Kidney tubule cell (primary cell): ENCODE measurements around the gene STX3.
"Not testable (repeated sequence)": the region's sequence is repeated elsewhere in the genome, so short reads cannot be mapped to it uniquely, and the experiment has no call there.

ENCODE experiments used
- DNase-seq: peaks from one replicate; pipeline ENCODE4 v3.0.0-alpha.2; 2018; ENCODE audit warnings: low spot score

Gene STX3

GRCh38 chr11:59791639-59792038 is 36.5 kb downstream of the STX3 start:
- DNase-seq: no peak

GRCh38 chr11:59792507-59792906 is 37.3 kb downstream of the STX3 start:
- no peak for DNase-seq

- no peak for DNase-seq
These were observed 39.2 kb downstream of the STX3 start for GRCh38 chr11:59794417-59794816.

DNA sequence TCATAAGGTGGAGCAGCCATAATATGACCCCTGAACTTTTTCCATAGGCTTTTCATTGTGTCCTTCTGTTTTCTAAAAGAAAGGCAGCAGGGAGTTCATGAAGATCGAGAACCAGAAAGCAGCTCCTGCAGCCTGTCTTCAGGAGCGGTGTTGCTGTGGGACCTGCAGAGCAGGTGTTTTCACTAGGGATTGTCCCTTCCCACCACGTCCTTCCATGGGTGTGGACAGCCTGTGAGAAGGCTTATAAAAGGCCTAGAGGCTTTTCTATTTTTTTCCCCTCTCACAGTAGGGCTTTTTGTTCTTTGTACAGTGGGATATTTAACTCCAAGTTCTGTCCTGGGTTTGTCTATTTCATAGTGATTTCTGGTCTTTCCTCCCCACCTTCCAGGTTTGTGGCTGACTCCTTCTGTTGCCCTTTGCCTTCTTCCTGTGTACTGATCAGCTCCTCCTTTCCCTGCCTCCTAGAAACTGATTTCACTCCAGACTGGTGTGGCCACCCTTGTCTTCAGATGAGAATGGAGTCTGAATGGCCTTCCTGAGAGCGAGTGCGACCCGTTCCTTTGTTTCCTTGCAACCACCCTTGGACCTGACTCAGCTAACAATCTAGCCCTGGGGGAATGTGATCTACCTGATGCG is 45.3 kb downstream of the STX3 start:
- DNase-seq: no peak

DNA sequence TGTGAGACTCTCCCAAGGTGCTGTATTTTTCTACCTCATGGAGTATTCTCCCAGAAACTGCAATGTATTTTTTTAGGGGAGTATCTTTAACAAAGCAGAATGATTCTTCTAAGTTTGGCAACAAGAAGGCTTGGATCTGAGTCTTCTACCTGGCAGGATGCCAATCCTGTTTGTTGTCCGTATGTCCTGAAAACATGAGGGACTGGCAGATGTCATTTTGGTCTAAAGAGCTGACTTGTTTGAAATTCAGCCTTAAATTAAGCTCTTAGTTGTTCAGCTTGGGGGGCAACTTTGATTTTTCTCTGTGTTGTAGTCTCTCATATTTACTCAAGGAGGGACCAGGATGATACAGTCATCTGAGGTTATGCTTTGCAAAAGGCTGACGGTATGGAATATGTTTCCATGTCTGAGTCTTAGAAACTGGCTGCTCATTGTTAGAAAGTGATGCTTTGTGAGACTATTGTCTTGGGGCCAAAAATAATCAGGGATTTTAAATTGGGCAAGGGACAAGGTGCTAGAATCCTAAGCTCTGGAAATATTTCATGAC is 46.1 kb downstream of the STX3 start:
- DNase-seq: no peak

- peak; percentile 70 for DNase-seq
These were observed 46.9 kb downstream of the STX3 start for GRCh38 chr11:59801981-59802638.

DNA sequence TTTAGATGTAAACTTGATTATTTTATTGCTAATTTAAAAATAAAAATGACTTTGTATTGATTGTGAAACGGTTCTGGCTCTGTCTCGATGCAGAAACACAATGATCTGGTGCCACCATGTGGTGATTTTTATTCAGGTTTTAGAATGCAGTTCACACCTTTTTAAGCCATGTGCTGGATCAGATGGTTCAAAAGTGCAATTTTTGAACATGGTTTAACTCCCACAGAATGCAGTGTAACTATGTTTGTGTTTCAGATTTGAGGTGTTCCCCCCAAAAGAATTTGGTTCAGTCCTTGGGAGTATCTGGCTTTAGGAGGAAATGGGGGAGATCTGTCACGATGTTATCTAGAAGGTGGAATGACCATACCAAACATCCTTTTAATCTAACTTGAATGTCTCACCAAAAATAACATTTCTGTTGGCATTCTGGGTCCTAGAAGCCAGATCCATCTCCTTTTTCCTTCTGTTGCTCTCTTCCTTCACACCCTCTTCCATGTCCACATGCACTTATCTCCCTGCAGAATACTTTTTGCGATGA is 47.5 kb downstream of the STX3 start:
- peak; percentile 62 for DNase-seq

DNA sequence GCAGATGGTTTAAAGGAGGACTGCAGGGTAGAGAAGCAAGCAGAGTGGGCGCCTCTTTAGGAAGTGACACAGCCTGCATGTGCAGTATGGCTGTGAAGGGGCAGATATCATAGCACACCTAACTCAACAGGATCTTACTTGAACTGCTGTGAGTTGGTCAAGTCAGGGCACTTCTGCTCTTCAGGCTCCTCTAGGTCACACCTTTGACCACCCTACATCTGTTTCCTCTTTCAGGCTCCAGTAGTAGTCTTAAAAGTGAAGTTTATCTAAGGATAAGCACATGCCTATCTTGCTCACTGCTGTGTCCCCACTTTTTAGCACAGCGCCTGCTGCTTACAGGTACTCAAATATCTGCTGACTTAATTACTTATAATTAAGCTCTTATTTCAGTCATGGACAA is 48.9 kb downstream of the STX3 start:
- DNase-seq: no peak

GRCh38 chr11:59807047-59807610 is 52.0 kb downstream of the STX3 start:
- DNase-seq: no peak

DNA sequence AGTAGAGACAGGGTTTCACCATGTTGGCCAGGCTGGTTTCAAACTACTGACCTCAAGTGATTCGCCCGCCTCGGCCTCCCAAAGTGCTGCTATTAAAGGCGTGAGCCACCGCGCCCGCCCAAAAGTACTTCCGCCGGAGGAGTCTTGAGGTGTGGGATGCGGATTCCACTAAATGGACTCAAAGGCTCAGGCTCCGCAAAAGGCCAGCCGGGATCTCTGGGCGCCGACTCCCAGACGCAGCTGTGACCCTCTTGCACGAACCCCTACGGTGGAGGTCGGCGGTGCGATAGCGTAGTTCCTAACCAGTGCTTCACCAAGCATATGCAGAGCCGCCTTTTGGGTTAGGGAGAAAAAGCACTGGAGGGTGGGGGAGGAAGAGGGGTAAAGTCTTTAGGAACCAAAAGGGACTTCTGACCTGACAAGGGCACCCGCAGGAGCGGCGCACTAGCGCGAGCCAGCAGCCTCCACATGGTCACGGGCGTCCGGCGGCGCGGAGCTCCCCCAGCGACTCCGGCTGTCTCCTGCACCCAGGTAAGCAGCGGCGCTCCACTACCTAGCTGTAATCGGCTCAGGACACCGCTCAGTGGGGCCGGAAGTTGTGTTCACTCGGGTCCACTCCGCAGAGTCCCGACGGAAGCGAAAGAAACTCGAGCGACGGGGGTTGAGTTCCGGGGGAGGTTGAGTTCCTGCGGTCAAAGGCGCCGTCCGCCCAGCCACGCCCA is 55.2 kb downstream of the STX3 start, which contains the start of gene MRPL16:
TSS of gene MRPL16 (minus strand) at position 590 of the 722 bp plus-strand sequence. CDS start at position 470, 120 bp downstream.
- peak; percentile 94 for DNase-seq

- no peak for DNase-seq
These were observed 55.7 kb downstream of the STX3 start for GRCh38 chr11:59810911-59811259.

DNA sequence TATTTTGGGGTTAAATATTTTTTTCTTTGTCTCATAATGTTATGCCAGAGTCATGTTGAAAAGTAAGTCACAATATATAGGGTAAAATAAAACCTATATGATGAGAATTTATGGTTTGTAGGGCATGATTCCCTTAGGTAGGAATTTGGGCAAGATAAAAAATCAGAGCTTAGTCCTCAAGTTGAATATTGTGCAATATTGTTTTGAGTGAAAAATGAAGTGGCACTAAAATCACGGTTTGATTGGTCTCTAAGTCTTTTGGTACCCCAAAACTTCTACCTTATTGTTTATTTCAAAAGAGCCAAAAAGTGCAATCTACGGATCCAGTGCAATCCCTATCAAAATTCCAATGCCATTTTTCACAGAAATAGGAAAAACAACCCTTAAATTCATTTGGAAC is 57.0 kb downstream of the STX3 start:
- no peak for DNase-seq

DNA sequence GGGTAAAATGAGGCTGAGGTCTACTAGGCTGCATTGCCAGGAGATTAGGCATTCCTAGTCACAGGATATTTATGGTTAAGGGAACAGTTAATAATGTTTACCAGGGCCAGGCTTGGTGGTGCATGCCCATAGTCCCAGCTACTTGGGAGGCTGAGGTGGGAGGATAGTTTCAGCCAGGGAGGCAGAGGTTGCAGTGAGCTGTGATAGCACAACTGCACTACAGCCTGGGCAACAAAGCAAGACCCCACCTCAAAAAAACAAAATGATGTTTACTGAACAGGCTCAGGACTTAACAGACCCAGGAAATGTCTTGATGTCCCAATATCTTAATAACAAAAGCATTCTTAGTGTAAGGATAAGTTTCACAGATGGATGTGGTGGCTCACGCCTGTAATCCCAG is 58.2 kb downstream of the STX3 start:
- DNase-seq: no peak

- DNase-seq: no peak
These were observed 58.8 kb downstream of the STX3 start for GRCh38 chr11:59814021-59814420.

DNA sequence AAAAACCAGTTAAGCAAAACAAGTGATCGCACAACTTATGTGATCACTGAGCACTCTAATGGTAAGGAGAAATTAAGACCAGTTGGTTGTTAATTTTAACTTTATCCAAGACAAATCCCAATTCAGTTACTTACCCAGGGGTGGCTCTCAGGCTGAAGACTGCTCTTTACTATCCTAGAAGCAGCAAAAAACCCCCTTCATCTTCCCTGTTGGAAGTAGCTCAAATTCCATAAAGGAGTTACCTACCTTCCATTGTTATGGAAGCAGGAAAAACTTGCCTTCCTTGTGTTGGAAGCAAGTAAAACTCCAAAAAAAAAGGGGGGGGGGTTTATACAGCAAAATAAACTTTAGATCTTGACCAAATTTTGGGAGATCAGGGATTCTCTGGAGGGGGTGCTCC is 60.6 kb downstream of the STX3 start:
- no peak for DNase-seq

GRCh38 chr11:59816434-59816833 is 61.3 kb downstream of the STX3 start:
- DNase-seq: not testable (repeated sequence)

- DNase-seq: no peak
These were observed 63.4 kb downstream of the STX3 start for GRCh38 chr11:59818572-59818971.

DNA sequence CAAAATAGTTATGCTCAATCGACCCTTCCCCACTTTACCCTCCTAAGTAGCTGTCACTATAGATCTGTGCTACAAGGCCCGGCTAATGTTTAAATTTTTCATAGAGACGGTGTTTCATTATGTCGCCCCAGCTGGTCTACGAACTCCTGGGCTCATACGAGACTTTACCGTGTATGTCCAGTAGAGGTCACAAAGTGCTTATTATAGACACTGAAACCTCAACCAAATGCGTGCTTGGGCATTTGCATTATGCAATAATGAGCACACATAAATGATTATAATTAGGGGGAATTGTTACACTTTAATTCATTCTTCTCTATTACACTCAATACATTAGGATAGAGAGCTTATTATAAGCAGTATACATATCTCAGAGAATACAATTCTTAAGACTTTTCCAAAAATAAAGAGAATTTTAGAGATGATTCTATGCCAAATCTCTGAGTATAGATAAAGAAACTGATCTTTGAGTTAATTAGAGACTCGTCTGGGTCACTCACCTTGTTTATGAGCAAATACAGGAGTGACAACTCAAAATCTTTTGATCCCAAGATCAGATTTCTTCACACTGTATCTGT is 67.9 kb downstream of the STX3 start:
- DNase-seq: peak; percentile 69

GRCh38 chr11:59829358-59829757 is 74.2 kb downstream of the STX3 start:
- no peak for DNase-seq

DNA sequence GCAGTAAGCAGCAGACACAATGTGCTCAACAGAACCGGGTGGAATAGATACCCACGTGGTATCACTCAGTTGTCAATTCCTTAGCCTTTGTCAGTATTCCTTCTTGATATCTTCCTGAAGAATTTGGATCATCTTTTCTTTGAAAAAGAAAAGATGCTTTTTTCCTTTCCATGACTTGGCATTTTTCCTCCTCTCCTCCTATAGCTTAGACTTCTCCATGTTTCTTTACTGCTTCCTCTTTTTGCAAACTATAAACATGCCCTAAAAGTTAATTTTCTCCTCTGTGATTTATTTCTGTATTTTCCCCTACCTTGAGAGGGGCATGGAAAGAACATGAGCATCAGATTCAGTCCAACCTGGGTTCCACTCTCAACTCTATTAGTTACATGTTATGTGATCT is 78.4 kb downstream of the STX3 start:
- DNase-seq: no peak

- DNase-seq: no peak
These were observed 84.4 kb downstream of the STX3 start for GRCh38 chr11:59839615-59840014.

DNA sequence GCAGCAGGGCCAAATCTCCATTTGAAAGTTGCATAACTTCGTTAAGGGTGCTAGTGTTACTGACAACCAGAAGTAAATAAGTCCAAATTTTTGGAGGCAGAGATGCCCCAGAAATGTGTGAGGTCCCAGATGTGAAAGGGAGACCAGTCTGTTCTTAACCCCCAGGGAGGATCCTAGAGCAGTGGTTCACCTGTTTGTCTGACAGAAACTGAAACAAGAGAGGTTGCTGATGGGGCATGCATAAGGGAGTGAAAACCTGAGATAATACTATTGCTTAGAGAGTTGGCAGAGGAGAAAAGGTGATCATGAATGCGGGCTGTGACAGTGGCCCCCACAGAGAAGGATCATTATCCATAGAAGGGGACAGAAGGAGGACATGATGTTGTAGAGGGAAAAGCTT is 86.3 kb downstream of the STX3 start:
- no peak for DNase-seq
